Measurements from ENCODE around the gene CHP1.

CHP1 gene

DNA sequence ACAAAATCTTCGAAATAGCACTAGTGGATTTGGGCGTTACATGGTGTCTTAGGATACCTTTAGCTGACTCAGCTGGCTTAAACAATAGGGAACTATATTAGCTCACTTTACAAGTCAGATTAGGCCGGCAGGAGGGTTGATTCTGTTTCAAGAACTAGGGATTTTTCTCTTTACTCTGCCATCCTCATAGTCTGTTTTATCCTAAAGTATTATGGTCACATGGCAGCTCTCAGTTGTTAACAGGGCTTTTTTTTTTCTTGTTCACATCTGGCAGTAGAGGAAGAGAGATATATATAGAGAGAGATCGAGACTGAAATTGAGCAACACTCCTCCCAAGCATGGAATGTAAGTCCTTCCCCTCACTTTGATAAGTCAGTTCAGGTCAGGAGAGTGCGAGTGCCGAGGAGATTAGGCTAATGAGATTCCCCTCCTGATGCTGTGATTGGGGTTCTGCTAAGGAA lies 32.9 kb downstream of the CHP1 start:
- Histone ChIP-seq H3K4me3 (ENCODE audit: low read depth, low read length) (no peak overlapping the region), H3K9me3 (ENCODE audit: control insufficient read depth, insufficient read depth, low read depth, low read length) (no peaks in the 10 kb centered on the region), H3K4me1 (ENCODE audit: control insufficient read depth, insufficient read depth, low read length) (no peaks in the 10 kb centered on the region), H3K36me3 (ENCODE audit: control insufficient read depth in 2 of 2, insufficient read depth in 1 of 2, low read length in 2 of 2) (peaks cover 4 to 19% of the 10 kb centered on the region in 2 experiments; a peak in 2 of 3 replicates), H3K27ac (ENCODE audit: extremely low read depth, low read depth, low read length) (no peak overlapping the region)
- ChIA-PET CTCF (no interaction called here), POLR2A (no interaction called here)
- TF ChIP-seq ZNF350 (tag by site-specific recombination; IDR thresholded peaks at IDR 0.05) = no peak
- TF ChIP-seq ZNF23 (tag by site-specific recombination; IDR thresholded peaks at IDR 0.05; ENCODE audit: borderline replicate concordance) = no peak
- TF ChIP-seq HOXA7 (CRISPR knock-in tag; IDR thresholded peaks at IDR 0.05; ENCODE audit: borderline replicate concordance) = no peak
- TF ChIP-seq, protein P1, sequence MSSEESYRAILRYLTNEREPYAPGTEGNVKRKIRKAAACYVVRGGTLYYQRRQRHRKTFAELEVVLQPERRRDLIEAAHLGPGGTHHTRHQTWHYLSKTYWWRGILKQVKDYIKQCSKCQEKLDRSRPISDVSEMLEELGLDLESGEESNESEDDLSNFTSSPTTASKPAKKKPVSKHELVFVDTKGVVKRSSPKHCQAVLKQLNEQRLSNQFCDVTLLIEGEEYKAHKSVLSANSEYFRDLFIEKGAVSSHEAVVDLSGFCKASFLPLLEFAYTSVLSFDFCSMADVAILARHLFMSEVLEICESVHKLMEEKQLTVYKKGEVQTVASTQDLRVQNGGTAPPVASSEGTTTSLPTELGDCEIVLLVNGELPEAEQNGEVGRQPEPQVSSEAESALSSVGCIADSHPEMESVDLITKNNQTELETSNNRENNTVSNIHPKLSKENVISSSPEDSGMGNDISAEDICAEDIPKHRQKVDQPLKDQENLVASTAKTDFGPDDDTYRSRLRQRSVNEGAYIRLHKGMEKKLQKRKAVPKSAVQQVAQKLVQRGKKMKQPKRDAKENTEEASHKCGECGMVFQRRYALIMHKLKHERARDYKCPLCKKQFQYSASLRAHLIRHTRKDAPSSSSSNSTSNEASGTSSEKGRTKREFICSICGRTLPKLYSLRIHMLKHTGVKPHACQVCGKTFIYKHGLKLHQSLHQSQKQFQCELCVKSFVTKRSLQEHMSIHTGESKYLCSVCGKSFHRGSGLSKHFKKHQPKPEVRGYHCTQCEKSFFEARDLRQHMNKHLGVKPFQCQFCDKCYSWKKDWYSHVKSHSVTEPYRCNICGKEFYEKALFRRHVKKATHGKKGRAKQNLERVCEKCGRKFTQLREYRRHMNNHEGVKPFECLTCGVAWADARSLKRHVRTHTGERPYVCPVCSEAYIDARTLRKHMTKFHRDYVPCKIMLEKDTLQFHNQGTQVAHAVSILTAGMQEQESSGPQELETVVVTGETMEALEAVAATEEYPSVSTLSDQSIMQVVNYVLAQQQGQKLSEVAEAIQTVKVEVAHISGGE (tag by site-specific recombination; conservative IDR thresholded peaks at IDR 0.05; ENCODE audit: low read depth) = no peak
- no peak for TF ChIP-seq ZNF391 (tag by site-specific recombination; IDR thresholded peaks at IDR 0.05; ENCODE audit: borderline replicate concordance, low read depth)
- TF ChIP-seq SALL2 (tag by site-specific recombination; IDR thresholded peaks at IDR 0.05; ENCODE audit: borderline replicate concordance) = no peak
- TF ChIP-seq SP3 (tag by site-specific recombination; IDR thresholded peaks at IDR 0.05) = no peak
- TF ChIP-seq MYNN (tag by site-specific recombination; IDR thresholded peaks at IDR 0.05; ENCODE audit: borderline replicate concordance) = no peak
- no peak for TF ChIP-seq ZFHX2 (tag by site-specific recombination; conservative IDR thresholded peaks at IDR 0.05)

DNA sequence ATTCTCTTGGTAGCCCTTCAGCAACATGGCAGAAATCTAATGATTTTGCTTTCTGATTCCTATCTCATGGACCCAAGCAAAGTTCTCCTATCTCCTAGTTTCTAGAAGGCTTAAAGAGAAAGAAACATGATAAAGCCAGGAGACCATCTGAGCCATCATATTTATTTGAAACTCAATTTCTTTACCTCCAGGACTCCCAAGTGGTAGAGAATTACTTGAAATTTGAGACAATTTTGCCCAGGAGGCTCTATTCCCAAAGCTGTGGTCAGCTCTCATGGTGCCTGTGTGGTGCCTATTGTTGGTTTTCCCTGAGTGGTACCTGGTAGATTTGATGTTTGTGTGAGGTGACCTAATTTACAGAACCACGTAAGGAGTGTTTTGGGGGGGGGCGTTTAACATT lies 38.8 kb downstream of the CHP1 start:
- TF ChIP-seq, protein P2, sequence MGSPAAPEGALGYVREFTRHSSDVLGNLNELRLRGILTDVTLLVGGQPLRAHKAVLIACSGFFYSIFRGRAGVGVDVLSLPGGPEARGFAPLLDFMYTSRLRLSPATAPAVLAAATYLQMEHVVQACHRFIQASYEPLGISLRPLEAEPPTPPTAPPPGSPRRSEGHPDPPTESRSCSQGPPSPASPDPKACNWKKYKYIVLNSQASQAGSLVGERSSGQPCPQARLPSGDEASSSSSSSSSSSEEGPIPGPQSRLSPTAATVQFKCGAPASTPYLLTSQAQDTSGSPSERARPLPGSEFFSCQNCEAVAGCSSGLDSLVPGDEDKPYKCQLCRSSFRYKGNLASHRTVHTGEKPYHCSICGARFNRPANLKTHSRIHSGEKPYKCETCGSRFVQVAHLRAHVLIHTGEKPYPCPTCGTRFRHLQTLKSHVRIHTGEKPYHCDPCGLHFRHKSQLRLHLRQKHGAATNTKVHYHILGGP (tag by site-specific recombination; IDR thresholded peaks at IDR 0.05) = no peak
- TF ChIP-seq GLIS1 (tag by site-specific recombination; IDR thresholded peaks at IDR 0.05) = peak; percentile 62
- CTCF ChIA-PET = no interaction called here
- Histone ChIP-seq H3K27ac (ENCODE audit: extremely low read depth, low read depth, low read length) (no peak overlapping the region), H3K4me1 (ENCODE audit: control insufficient read depth, insufficient read depth, low read length) (no peaks in the 10 kb centered on the region), H3K36me3 (ENCODE audit: control insufficient read depth in 2 of 2, insufficient read depth in 1 of 2, low read length in 2 of 2) (peaks cover 4 to 12% of the 10 kb centered on the region in 2 experiments; a peak in 2 of 3 replicates), H3K9me3 (ENCODE audit: control insufficient read depth, insufficient read depth, low read depth, low read length) (no peaks in the 10 kb centered on the region), H3K4me3 (ENCODE audit: low read depth, low read length) (no peak overlapping the region)
- POLR2A ChIA-PET = interaction anchor here (0.6 kb wide), 1 partner anchor 20 kb away, joined by 3 read pairs; no protein-coding TSS in a partner anchor

DNA sequence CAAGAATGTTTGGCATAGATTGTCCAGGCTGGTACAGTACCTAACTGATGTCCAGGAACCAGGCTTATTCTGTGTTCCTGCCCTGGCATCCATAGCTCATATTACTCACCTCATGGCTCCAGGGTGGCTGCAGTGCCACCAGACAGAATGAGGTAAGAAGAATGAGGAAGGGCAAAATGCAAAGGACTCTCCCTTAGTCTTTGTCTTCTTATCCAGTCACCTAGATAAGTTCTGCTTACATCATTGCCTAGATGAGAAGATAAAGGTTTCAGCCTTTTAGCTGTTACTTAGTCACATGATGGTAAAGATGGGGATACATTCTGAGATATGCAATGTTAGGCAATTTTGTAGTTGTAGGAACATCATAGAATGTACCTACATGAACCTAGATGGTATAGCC lies 45.8 kb downstream of the CHP1 start:
- H3K27ac ChIP-seq (ENCODE audit: extremely low read depth, low read depth, low read length) = no peak overlapping the region
- no peaks in the 10 kb centered on the region for H3K9me3 ChIP-seq (ENCODE audit: control insufficient read depth, insufficient read depth, low read depth, low read length)
- no peak for TF ChIP-seq ZNF660 (tag by site-specific recombination; IDR thresholded peaks at IDR 0.05)
- TF ChIP-seq, protein P3, sequence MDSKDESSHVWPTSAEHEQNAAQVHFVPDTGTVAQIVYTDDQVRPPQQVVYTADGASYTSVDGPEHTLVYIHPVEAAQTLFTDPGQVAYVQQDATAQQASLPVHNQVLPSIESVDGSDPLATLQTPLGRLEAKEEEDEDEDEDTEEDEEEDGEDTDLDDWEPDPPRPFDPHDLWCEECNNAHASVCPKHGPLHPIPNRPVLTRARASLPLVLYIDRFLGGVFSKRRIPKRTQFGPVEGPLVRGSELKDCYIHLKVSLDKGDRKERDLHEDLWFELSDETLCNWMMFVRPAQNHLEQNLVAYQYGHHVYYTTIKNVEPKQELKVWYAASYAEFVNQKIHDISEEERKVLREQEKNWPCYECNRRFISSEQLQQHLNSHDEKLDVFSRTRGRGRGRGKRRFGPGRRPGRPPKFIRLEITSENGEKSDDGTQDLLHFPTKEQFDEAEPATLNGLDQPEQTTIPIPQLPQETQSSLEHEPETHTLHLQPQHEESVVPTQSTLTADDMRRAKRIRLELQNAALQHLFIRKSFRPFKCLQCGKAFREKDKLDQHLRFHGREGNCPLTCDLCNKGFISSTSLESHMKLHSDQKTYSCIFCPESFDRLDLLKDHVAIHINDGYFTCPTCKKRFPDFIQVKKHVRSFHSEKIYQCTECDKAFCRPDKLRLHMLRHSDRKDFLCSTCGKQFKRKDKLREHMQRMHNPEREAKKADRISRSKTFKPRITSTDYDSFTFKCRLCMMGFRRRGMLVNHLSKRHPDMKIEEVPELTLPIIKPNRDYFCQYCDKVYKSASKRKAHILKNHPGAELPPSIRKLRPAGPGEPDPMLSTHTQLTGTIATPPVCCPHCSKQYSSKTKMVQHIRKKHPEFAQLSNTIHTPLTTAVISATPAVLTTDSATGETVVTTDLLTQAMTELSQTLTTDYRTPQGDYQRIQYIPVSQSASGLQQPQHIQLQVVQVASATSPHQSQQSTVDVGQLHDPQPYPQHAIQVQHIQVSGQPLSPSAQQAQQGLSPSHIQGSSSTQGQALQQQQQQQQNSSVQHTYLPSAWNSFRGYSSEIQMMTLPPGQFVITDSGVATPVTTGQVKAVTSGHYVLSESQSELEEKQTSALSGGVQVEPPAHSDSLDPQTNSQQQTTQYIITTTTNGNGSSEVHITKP (tag by site-specific recombination; IDR thresholded peaks at IDR 0.05) = peak; percentile 29; the same call in 1 of the 2 replicates
- ChIA-PET CTCF (no interaction called here), POLR2A (no interaction called here)
- no peak overlapping the region for H3K4me3 ChIP-seq (ENCODE audit: low read depth, low read length)
- peaks cover 0 to 24% of the 10 kb centered on the region in 2 experiments for H3K36me3 ChIP-seq (ENCODE audit: control insufficient read depth in 2 of 2, insufficient read depth in 1 of 2, low read length in 2 of 2)
- H3K4me1 ChIP-seq (ENCODE audit: control insufficient read depth, insufficient read depth, low read length) = no peaks in the 10 kb centered on the region
